SKM-1 treated with dmso at 0.1 percent for 144 hours (cell line): ENCODE data around the gene FRMPD4.
"Not testable (repeated sequence)": the region's sequence is repeated elsewhere in the genome, so short reads cannot be mapped to it uniquely, and the experiment has no call there.

Experiments used
- DNase-seq: peaks from one replicate; lab custom pipeline; 2025; ENCODE audit not compliant: unreplicated experiment; lab: John Stamatoyannopoulos, UW

FRMPD4 gene

GRCh38 chrX:12138361-12139313 lies at the start of gene FRMPD4:
Gene FRMPD4 (plus strand): TSS chrX:12138473. CDS start chrX:12138972, 499 bp downstream.
- DNase-seq, result no peak

DNA sequence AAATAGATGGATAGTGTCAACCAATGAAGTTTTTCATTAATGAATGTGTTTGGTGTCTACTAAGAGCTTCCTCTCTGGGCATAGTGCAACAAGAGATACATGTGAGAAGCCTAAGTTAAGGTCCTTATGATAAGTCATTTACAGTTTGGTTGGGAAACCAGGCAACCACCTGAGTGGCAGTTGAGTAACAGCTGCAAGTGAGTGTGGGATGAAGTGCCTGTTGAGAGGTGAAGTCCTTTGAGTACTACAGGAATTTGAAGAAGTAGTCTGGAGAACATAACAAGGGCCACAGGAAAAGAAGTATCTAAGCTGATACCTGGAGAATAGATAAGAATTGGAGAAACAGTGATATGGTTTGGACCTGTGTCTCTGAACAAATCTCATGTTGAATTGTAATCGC lies 48.5 kb upstream of the FRMPD4 start:
- DNase-seq, result no peak

DNA sequence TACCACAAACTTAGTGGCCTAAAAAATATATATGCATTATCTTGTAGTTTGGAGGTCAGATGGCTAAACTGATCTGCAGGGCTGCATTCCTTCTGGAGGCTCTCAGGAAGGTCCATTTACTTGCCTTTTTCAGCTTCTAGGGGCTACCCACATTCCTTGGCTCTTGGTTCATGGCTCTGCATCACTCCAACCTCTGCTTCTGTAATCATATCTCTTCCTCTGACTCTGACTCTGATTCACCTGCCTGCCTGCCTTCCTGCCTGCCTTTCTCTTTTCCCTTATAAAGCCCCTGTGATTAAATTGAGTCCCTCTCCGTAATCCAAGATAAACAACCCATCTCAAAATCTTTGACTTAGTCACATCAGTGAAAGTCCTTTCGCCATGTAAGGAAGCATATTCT lies 25.0 kb upstream of the FRMPD4 start:
- no peak for DNase-seq

DNA sequence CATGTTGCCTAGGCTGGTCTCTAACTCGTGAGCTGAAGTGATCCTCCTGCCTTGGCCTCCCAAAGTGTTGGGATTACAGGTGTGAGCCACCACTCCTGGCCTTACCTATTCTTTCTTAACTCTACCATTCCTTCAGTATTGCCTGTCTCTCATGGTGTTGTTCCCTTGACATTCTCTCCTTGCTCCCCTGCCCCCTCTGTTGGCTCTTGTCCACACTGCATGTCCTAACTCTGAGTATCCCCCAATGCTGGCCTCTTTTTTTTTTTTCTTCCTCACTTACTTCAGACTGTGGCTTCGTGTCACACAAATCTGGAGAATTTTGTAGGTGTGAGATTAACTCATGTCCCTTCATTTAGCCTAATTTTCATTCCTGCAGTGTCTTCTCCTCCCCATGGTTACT lies 22.9 kb upstream of the FRMPD4 start:
- no peak for DNase-seq

DNA sequence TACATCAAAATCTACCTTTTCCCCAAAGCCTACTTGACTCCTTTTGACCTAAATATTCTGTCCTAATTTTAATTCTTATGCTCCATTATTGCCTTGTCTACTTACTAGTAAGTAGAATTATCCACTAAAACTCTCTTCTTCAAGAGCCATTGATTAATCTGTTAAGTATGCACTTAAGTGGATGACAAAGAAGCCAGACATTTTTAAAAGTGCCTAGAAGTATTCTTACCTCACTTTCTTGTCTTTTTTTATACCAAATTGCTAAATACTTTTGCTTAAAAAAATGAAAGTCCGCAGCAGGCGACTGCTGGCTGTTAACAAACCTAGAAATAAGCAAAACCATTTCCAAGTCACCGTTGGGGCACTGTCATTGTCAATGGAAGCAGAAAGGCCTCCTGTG lies 20.1 kb upstream of the FRMPD4 start:
- no peak for DNase-seq

GRCh38 chrX:12128017-12128416 lies 10.3 kb upstream of the FRMPD4 start:
- DNase-seq, result no peak

DNA sequence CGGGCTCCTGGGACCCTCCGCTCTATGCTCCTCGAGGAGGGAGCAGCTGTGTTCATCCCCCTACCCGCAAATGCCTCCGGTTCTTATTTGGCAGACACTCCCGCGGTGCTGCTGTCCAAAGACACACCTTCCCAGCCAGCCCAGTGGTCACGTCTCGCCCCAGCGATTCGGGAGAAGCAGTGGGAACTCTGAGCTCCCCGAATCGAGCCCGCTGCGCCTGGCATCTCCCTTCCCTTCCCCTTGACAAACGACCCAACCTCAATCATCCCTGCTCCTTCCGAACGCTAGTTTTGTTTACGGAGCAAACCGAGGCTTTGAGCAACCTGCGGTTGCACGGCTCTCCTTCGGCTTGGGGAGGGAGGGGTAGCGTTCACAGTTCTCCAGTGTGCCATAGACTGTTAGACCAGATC lies 317 bp upstream of the FRMPD4 start:
- DNase-seq, result no peak

DNA sequence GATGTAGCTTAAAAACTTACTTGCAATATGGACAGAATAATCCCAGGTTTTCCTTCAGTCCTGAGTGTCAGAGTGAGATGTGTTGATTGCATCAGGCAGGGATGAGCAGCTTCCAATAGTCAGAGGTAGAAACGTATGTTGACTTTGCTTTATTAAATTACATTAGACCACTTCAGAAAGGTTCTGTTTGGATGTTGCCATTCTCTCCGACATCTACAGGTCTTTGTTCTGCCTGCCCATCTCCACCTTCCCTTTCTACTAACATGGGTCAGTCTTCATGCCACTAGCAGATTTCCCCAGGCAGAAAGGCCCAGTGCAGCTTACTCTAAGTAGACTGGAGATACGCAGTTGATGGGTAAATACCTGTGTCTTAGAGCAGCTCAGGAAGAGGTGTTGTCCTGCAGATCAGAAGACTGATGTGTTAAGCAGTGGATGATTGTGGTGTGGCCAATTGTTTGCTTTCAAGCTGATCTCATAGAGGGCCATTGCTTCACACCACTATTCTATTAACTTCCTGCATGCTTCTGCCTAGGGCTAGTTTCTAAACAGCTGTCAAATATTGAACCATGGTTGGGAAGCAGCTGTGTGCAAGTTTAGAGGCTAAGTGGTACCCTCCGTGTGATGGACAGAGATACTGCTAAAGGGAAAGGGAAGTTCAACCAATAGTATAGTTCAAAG lies 1.8 kb downstream of the FRMPD4 start:
- no peak for DNase-seq

DNA sequence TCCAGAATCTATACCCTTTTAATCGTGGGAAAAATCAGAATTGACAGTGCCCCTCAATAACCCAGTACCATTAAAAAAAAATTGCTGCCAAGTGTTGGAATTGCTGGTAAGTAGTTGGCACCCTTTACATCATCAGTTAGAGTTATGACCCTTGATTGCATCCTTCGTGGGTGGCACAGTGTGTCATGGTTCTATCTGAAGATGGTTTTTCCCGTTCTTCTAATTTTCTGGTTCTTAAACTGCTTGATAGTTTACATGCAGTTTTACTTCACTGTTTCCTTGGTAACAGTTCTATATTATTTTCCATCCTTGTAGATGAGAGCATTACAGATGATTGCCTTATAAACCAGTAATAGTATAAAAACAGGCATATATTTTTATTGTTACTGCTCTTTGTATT lies 3.2 kb downstream of the FRMPD4 start:
- DNase-seq, result no peak

DNA sequence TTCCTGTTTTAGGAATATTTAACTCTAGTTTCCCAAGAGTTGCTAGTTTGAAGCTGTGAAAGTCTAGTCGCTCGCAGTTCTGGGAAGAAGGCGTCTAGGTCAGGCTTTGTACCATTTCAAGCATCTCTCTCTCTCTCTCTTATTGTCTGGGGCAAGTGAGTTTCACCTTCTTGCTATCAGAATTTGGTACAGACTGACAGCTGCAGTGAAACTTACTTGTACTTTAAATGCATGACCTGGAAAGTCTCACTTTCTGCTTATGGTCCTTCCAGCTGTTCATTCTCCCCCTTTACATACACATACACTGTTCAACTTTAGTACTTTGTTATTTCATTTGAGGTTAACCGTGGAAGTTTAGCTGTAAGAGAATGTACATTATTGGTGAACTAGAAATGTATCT lies 4.4 kb downstream of the FRMPD4 start:
- no peak for DNase-seq

GRCh38 chrX:12145402-12145801 lies 7.1 kb downstream of the FRMPD4 start:
- DNase-seq, result no peak

GRCh38 chrX:12149670-12150407 lies 11.6 kb downstream of the FRMPD4 start:
- no peak for DNase-seq

GRCh38 chrX:12153317-12153716 lies 15.0 kb downstream of the FRMPD4 start:
- no peak for DNase-seq

- DNase-seq, result no peak
These were observed 15.5 kb downstream of the FRMPD4 start for GRCh38 chrX:12153741-12154140.

GRCh38 chrX:12159799-12160198 lies 21.5 kb downstream of the FRMPD4 start:
- no peak for DNase-seq

DNA sequence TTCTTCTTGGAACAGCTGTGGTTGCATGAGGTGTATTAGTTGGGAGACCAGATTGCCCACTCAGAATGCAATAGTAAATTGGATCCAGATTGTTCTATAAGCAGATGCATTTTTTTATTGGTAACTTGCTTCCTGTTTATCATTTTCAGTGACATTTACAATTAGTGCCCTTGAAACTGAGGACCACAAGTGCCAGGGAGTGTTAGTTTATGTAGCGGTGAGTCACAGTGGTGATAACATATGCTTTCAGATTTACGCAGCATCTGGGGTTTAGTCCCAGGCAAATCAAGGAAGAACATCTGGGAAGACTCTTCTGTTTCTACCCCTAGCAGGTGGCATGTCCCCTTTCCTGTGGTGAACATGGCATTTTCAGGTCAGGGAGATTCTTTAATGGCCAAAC lies 24.1 kb downstream of the FRMPD4 start:
- no peak for DNase-seq

- not testable (repeated sequence) for DNase-seq
These were observed 25.9 kb downstream of the FRMPD4 start for GRCh38 chrX:12164180-12164579.

- no peak for DNase-seq
These were observed 32.5 kb downstream of the FRMPD4 start for GRCh38 chrX:12170755-12171154.

DNA sequence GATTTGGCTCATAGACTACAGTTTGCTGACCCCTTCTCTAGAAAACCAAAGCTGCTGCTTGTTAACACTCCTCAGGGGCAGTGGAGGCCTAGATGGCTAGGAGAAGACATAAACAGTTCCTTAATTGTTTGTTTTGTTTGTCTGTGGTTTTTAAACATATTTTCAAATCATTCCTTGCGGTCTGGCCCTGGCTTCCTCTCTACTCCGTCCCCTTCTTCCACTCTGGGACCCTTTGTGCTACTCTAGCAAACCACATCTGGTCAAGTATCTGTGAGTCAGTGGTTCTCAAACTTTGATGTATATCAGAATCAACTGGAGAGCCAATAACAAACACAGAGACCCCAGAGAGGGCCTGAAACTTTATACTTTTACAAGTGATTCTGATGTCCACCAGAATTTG lies 36.1 kb downstream of the FRMPD4 start:
- no peak for DNase-seq

DNA sequence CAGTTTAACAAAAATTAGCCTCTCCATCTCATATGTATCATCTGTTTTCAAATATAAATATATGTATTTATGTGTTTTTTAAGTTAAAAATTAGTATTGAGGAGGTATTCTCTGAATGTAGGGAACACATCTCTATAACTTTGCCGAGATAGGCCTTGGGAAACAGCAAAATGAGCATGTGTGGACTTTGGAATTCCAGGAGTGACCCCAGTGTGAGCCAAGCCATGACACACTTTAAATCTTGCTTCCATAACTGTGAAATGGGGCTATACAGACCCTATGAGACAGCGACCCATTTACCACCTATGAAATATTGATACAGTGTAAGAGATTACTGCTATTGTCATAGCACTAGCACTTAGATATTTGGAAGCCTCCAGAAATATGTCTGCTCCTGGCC lies 58.8 kb downstream of the FRMPD4 start:
- DNase-seq, result no peak

DNA sequence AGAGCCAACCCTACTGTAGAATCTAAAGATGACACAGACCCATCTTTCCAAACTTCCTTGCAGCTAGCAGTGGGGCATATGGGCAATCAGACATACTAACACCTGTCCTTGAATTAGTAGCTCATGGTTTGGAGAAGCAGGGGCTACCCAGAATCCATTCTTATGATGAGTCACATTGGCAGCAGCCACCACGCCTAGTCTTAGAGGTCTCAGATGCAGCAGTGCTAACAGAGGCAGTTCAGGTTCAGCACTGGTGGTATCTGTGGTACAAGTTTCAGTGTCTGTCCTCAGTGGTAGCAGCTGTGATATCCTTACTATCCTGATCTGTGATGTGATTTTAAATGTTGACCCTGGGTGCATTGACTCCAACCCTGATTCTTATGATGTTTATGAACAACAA lies 68.1 kb downstream of the FRMPD4 start:
- DNase-seq, result no peak
